GM12865 (cell line): ENCODE results near the gene NFKB1.

Source experiments
- DNase-seq: peaks from one replicate; pipeline ENCODE4 v3.0.0; 2010; ENCODE audit warnings: low read depth
- H3K4me3 ChIP-seq: 2 replicates; pipeline ENCODE4 v1.5.1; 2011; ENCODE audit warnings: mild to moderate bottlenecking, low read depth, low read length, control low read depth
- TF ChIP-seq, protein P1 (sequence below): IDR thresholded peaks from 2 replicates; pipeline ENCODE4 v1.5.1; 2011; ENCODE audit warnings: low read length, control low read depth, low read depth, inconsistent platforms; ENCODE audit not compliant: insufficient read depth; ENCODE audit errors: missing control alignments

The NFKB1 gene

DNA sequence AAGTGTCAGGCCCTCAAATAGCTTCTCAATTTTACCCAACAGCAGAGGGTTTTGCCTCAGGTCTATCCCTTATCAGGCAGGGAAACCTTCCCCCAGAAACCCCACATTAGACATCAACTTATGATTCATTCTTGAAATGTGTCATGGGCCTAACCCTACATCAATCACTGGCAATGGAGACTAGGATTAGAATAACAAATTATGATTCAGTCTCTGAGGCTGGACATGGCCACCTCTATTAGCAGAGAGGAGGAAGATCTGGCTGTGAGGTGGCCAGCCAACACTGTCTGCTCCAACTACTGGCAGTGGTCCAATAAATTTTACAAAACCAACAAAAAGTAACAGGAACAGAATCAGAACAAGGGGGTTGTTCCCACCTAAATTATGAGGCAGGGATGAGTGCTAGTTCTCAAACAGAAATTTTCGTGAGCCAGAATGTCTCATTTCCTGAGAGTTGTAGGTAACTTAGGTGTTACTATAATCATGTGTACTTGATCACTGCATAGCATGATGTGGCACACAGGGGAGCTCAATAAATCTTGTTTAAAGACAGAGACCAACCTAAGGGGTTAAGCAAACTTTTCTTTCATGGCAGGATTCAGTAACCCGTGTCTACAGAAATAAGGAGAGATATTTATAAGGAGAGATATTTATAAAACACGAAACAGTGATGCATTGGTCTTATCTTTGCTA is 126.8 kb downstream of the NFKB1 start:
- TF ChIP-seq, protein P1, sequence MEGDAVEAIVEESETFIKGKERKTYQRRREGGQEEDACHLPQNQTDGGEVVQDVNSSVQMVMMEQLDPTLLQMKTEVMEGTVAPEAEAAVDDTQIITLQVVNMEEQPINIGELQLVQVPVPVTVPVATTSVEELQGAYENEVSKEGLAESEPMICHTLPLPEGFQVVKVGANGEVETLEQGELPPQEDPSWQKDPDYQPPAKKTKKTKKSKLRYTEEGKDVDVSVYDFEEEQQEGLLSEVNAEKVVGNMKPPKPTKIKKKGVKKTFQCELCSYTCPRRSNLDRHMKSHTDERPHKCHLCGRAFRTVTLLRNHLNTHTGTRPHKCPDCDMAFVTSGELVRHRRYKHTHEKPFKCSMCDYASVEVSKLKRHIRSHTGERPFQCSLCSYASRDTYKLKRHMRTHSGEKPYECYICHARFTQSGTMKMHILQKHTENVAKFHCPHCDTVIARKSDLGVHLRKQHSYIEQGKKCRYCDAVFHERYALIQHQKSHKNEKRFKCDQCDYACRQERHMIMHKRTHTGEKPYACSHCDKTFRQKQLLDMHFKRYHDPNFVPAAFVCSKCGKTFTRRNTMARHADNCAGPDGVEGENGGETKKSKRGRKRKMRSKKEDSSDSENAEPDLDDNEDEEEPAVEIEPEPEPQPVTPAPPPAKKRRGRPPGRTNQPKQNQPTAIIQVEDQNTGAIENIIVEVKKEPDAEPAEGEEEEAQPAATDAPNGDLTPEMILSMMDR = no peak
- no peak for DNase-seq
- no peak overlapping the region for H3K4me3 ChIP-seq

DNA sequence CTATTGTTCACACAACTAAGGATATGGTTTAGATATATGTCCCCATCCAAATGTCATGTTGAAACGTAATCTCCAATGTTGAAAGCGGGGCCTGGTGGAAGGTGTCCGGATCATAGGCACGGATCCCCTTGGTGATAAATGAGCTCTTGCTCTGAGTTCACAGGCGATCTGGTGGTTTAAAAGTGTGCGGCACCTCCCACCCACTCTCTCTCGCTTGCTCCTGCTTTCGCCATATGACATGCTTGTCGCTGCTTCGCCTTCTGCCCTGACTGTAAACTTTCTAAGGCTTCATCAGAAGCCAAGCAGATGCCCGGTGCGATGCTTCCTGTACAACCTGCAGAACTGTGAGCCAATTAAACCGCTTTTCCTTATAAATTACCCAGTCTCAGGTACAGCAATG is 128.5 kb downstream of the NFKB1 start:
- no peak for DNase-seq
- H3K4me3 ChIP-seq = no peak overlapping the region
- TF ChIP-seq, protein P1 = no peak

DNA sequence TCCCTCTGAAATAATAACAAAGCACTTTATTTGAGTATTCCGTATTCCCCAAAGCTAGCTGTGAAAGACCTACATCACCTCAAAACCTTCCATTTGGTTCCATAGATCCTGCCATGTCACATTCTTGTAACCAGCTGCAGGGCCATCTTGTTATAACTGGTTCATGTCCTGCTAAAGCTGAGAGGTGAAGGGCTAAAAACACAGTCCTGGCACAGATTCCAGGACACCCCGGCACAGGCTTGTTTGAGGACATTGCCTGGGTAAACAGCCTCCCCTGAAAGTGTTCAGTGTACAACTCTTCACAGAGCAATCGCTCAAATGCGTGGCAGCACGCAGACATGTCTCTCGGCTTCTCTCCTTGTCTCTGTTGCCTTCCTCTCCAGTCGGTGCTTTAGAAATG is 130.5 kb downstream of the NFKB1 start:
- no peak for DNase-seq
- TF ChIP-seq, protein P1 = no peak
- H3K4me3 ChIP-seq = no peak overlapping the region

DNA sequence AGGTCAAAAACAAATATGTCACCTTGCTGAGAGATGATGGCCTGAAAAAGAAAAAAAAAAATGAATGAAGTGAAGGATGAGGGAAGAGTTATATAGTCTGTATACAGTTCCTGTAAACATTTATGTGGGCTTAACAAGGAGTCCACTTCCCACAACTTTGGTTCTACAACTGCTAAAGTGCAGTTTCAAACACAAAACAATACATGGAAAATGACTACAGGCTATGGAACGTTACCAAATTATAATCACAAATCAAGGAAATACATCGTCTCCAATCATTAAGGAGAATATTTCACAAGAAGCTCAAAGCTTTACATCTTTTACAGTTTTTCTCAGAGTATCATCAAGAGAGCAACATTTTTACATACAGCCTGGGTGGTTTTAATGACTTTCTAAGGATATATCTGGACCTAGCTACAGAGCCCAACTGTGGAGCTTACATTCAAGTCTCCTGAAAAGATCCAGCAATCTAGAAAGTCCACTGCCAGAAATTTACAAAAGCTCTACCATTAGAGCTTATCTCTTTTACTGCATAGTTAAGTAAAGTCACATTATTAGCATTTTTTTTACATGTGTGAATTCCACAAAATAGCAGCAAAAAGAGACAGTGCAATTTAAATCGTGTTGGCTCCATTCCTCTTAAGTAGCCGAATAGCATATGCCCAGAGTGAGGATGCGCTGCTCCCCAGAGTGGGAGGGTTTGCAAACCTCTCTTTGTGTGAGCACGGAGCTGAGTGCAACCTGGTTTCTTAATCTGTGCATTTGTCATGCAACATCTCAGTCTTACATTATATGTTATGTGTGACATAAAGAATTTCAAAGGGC is 131.3 kb downstream of the NFKB1 start:
- DNase-seq = no peak
- no peak overlapping the region for H3K4me3 ChIP-seq
- TF ChIP-seq, protein P1 = no peak

- TF ChIP-seq, protein P1 = no peak
- no peak overlapping the region for H3K4me3 ChIP-seq
- DNase-seq = no peak
Measured at GRCh38 chr4:102633100-102633499, 131.9 kb downstream of the NFKB1 start.

DNA sequence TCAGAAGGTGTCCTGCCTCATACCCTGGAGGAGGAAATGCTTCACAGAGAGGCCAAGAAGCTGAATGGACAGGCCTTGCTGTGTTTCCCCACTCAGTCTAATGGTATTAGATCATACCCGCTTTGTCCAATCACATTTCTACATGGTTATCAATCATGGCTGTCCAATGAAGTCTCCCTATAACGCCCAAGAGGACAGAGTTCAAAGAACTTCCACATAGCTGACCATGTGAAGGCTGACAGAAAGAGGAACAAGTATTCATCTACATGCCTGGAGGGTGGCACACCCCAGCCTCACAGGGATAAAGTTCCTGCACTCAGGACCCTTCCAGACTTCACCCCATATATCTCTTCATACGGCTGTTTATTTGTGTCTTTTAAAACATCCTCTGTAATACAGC is 136.2 kb downstream of the NFKB1 start:
- DNase-seq = no peak
- TF ChIP-seq, protein P1 = no peak
- H3K4me3 ChIP-seq = no peak overlapping the region
